Mucosa of descending colon (tissue), 3 donors: Measurements from ENCODE around the gene LRP1. TPM values are rescaled to one million over a fixed set of nuclear protein-coding genes. Genes with fewer than 3 reads are reported as not detected.

Experiments
- ATAC-seq: fragments of 200-7000 bp; cut with Tn5 transposase; one replicate; pipeline ENCODE4 v1.9.1; 2020; ENCODE audit warnings: mild to moderate bottlenecking, moderate library complexity
- DNase-seq, 3 donors: peaks; one replicate each; pipeline ENCODE4 v3.0.0-alpha.2; 2020
- H3K36me3 ChIP-seq: fragments of 200-600 bp; one replicate; pipeline ENCODE4 v1.8.0; 2021; ENCODE audit warnings: low read depth, mild to moderate bottlenecking
- H3K4me1 ChIP-seq: fragments of 200-600 bp; one replicate; pipeline ENCODE4 v1.8.0; 2021; ENCODE audit warnings: low read depth, mild to moderate bottlenecking
- H3K4me3 ChIP-seq: fragments of 200-600 bp; one replicate; pipeline ENCODE4 v1.8.0; 2021; ENCODE audit warnings: mild to moderate bottlenecking
- H3K9me3 ChIP-seq: fragments of 200-600 bp; one replicate; pipeline ENCODE4 v1.8.0; 2021; ENCODE audit warnings: mild to moderate bottlenecking
- intact Hi-C, 2 donors: fragments of 100-400 bp; cut with DNase I in 1 of 2; cut with micrococcal nuclease in 1 of 2; formaldehyde crosslinking; loops; one replicate each; pipeline versions ENCODE4 v1.11.0 to v1.11.1; 2022; cut with DNase I, micrococcal nuclease
- total RNA-seq, 3 donors: library from RNA; stranded (reverse); fragmentation: NEBNext Ultra II Directional in 2 of 3; extraction: Animal tissue kit (Norgen Biotek cat#: 25700) in 2 of 3; gene quantifications; one replicate each; pipeline versions ENCODE4 v1.2.1 to v1.2.4, GENCODE V29; 2021 to 2023
- TF ChIP-seq, protein P1 (sequence below): fragments of 200-600 bp; IDR thresholded peaks from one replicate; pipeline ENCODE4 v1.8.0; 2022; ENCODE audit warnings: antibody characterized with exemption, mild to moderate bottlenecking
- donor health status: DM: no; HTN: no; CAD: no; lungs with moderate emphysema.
- donor health status: DM: no; HTN: no; CAD: no.
- donor health status: DM: no; HTN: yes; CAD: no.

The LRP1 gene
- total RNA-seq, 3 donors from 2014 or later, result 128 to 223 (median 148) TPM

DNA sequence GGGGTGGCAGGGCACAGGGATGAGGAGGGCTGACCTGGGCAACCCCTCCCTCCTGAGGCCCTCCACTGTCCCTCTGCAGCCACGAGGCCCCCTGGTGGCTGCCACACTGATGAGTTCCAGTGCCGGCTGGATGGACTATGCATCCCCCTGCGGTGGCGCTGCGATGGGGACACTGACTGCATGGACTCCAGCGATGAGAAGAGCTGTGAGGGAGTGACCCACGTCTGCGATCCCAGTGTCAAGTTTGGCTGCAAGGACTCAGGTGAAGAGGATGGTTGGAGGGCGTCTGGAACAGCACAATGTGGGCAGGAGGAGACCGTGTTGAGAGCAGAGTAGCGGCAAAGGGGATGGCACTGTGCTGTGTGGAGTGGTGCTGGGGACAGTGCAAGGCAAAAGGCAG is 44.8 kb downstream of the LRP1 start:
- ATAC-seq (peak; percentile 53), DNase-seq (peak in 2 of 3 donors; percentile 54 to 55)
- intact Hi-C loops, result no loop called here

DNA sequence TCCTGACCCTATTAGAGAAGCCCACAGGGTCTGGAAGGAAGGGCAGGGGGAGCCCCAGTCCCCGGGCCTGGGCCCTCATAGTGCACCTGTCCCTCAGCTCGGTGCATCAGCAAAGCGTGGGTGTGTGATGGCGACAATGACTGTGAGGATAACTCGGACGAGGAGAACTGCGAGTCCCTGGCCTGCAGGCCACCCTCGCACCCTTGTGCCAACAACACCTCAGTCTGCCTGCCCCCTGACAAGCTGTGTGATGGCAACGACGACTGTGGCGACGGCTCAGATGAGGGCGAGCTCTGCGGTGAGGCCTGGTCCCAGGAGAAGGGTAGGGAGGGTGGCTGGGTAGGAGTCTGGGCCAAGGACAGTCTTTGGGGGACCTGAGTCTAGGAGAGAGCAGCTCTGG is 45.4 kb downstream of the LRP1 start:
- no peak for ATAC-seq
- intact Hi-C loops, result no loop called here

More for the DNA sequence above, 44.8 kb downstream of the LRP1 start:
- no peaks in the 10 kb centered on the region for H3K36me3 ChIP-seq
- H3K4me3 ChIP-seq, result no peak overlapping the region
- H3K9me3 ChIP-seq, result no peaks in the 10 kb centered on the region
- TF ChIP-seq, protein P1, sequence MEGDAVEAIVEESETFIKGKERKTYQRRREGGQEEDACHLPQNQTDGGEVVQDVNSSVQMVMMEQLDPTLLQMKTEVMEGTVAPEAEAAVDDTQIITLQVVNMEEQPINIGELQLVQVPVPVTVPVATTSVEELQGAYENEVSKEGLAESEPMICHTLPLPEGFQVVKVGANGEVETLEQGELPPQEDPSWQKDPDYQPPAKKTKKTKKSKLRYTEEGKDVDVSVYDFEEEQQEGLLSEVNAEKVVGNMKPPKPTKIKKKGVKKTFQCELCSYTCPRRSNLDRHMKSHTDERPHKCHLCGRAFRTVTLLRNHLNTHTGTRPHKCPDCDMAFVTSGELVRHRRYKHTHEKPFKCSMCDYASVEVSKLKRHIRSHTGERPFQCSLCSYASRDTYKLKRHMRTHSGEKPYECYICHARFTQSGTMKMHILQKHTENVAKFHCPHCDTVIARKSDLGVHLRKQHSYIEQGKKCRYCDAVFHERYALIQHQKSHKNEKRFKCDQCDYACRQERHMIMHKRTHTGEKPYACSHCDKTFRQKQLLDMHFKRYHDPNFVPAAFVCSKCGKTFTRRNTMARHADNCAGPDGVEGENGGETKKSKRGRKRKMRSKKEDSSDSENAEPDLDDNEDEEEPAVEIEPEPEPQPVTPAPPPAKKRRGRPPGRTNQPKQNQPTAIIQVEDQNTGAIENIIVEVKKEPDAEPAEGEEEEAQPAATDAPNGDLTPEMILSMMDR, result peak; percentile 46
- no peaks in the 10 kb centered on the region for H3K4me1 ChIP-seq

DNA sequence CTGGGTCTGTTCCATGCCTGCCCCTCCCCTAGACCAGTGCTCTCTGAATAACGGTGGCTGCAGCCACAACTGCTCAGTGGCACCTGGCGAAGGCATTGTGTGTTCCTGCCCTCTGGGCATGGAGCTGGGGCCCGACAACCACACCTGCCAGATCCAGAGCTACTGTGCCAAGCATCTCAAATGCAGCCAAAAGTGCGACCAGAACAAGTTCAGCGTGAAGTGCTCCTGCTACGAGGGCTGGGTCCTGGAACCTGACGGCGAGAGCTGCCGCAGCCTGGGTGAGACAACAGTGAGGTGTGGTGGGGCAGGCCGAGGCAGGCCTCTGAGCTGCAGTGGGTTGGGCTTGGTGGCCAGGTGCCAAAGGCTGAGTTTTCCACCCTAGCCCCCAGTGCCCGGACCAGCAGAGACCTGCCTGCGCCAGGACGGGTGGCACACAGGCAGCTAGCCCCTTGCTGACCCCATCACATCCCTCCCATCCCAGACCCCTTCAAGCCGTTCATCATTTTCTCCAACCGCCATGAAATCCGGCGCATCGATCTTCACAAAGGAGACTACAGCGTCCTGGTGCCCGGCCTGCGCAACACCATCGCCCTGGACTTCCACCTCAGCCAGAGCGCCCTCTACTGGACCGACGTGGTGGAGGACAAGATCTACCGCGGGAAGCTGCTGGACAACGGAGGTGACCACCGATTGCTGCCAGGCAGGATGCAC is 47.3 kb downstream of the LRP1 start:
- no peaks in the 10 kb centered on the region for H3K4me1 ChIP-seq
- DNase-seq (peak; percentile 76 to 86 (median 85)), ATAC-seq (peak; percentile 76)
- intact Hi-C loops, result loop anchor here in 1 of 2 donors (5.0 kb wide), 1 partner anchor 53 kb away; no protein-coding TSS in a partner anchor
- TF ChIP-seq, protein P1, result peak; percentile 35
- no peak overlapping the region for H3K4me3 ChIP-seq
- H3K36me3 ChIP-seq, result no peaks in the 10 kb centered on the region
- H3K9me3 ChIP-seq, result no peaks in the 10 kb centered on the region

More for the DNA sequence above, 45.4 kb downstream of the LRP1 start:
- TF ChIP-seq, protein P1, result no peak
- Histone ChIP-seq H3K4me1 (no peaks in the 10 kb centered on the region), H3K9me3 (no peaks in the 10 kb centered on the region), H3K36me3 (no peaks in the 10 kb centered on the region), H3K4me3 (no peak overlapping the region)
- no peak for DNase-seq

DNA sequence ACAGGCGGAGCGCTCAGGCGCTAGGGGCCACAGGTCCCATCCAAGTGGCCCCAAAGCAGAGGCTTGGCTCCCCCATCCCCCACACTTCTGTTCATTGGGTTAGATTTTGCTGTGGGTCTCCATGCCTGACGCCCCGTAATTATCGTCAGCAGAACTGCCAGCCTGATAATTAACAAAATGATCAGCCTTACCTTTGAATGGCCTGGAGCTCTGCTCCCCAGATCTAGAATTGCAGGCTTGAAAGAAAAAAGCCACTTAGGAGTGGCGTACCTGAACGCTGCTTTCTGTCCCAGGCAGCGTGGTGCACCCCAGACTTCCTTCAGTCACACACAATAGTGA is 47.8 kb downstream of the LRP1 start:
- Histone ChIP-seq H3K4me1 (no peaks in the 10 kb centered on the region), H3K4me3 (no peak overlapping the region), H3K9me3 (no peaks in the 10 kb centered on the region), H3K36me3 (no peaks in the 10 kb centered on the region)
- ATAC-seq (no peak), DNase-seq (no peak)
- TF ChIP-seq, protein P1, result no peak
- intact Hi-C loops, result loop anchor here in 1 of 2 donors (5.0 kb wide), 1 partner anchor 54 kb away; no protein-coding TSS in a partner anchor

DNA sequence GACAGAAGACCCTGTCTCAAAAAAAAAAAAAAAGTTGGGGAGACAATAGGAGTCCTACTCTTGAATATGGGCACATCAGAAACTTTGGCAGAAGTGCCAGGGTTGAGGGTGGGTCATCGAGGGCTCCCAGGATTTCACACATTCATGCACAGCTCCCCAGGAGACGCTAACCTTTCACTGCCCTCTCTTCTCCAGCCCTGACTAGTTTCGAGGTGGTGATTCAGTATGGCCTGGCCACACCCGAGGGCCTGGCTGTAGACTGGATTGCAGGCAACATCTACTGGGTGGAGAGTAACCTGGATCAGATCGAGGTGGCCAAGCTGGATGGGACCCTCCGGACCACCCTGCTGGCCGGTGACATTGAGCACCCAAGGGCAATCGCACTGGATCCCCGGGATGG is 48.6 kb downstream of the LRP1 start:
- TF ChIP-seq, protein P1, result no peak

More for the DNA sequence above, 48.6 kb downstream of the LRP1 start:
- Histone ChIP-seq H3K36me3 (no peaks in the 10 kb centered on the region), H3K4me3 (no peak overlapping the region), H3K4me1 (no peaks in the 10 kb centered on the region), H3K9me3 (no peaks in the 10 kb centered on the region)
- peak; percentile 21 for ATAC-seq
- intact Hi-C loops, result loop anchor here in 1 of 2 donors (5.0 kb wide), 1 partner anchor 55 kb away; no protein-coding TSS in a partner anchor
- no peak for DNase-seq
